ENCODE data around the gene DUSP1. TPM values are rescaled to one million over a fixed set of nuclear protein-coding genes. Genes with fewer than 3 reads are reported as not detected.

DUSP1 gene
- total and polyA plus RNA-seq, 2 of the 13 experiments (the other 11 are each of a cell fraction or from before 2014, with no cell fraction given), result 27.1 to 55.5 TPM

- TF ChIP-seq ZNF234 (CRISPR knock-in tag; conservative IDR thresholded peaks at IDR 0.05), result no peak
- peak; percentile 89; the same call in 1 of the 2 replicates for TF ChIP-seq ATM (IDR thresholded peaks at IDR 0.05; ENCODE audit: borderline replicate concordance)
- TF ChIP-seq CTCF (CRISPR knock-in tag; IDR thresholded peaks at IDR 0.05), result peak; percentile 22; the same call in 1 of the 2 replicates
- TF ChIP-seq ZNF567 (CRISPR knock-in tag; IDR thresholded peaks at IDR 0.05; ENCODE audit: borderline replicate concordance), result no peak
- TF ChIP-seq KLF11 (CRISPR knock-in tag; IDR thresholded peaks at IDR 0.05), result no peak
- peak; percentile 43; the same call in 1 of the 2 replicates for TF ChIP-seq SKIL (CRISPR knock-in tag; IDR thresholded peaks at IDR 0.05; ENCODE audit: borderline replicate concordance)
- TF ChIP-seq MAFF (IDR thresholded peaks at IDR 0.05; ENCODE audit: low read depth, low read length), result peak; percentile 84
- TF ChIP-seq ZUFSP (CRISPR knock-in tag; IDR thresholded peaks at IDR 0.05; ENCODE audit: borderline replicate concordance), result no peak
- TF ChIP-seq ZNF709 (CRISPR knock-in tag; IDR thresholded peaks at IDR 0.05), result no peak
- peak; percentile 71 for TF ChIP-seq XRCC5 (optimal IDR thresholded peaks at IDR 0.05; ENCODE audit: low read length)
- peak; percentile 74 for TF ChIP-seq ZNF501 (CRISPR knock-in tag; IDR thresholded peaks at IDR 0.05)
- peak; percentile 18; the same call in 1 of the 2 replicates for TF ChIP-seq CEBPZ (IDR thresholded peaks at IDR 0.05; ENCODE audit: low read length)
- no peak for TF ChIP-seq ZNF737 (CRISPR knock-in tag; IDR thresholded peaks at IDR 0.05; ENCODE audit: borderline replicate concordance)
- 0 out of 2 replicates have a peak, but pooled peaks have one; percentile 24 for TF ChIP-seq ZNF607 (CRISPR knock-in tag; IDR thresholded peaks at IDR 0.05; ENCODE audit: borderline replicate concordance)
- TF ChIP-seq HHEX (CRISPR knock-in tag; IDR thresholded peaks at IDR 0.05), result no peak
- TF ChIP-seq ATF3 (CRISPR knock-in tag; IDR thresholded peaks at IDR 0.05), result peak; percentile 83
- no peak for TF ChIP-seq FOXA1 (IDR thresholded peaks at IDR 0.05)
- TF ChIP-seq FOXA1 (CRISPR knock-in tag; IDR thresholded peaks at IDR 0.05), result 0 out of 2 replicates have a peak, but pooled peaks have one; percentile 28
- 0 out of 2 replicates have a peak, but pooled peaks have one; percentile 44 for TF ChIP-seq CCDC6 (CRISPR knock-in tag; IDR thresholded peaks at IDR 0.05)
- TF ChIP-seq ZNF816 (CRISPR knock-in tag; IDR thresholded peaks at IDR 0.05; ENCODE audit: borderline replicate concordance), result 0 out of 2 replicates have a peak, but pooled peaks have one; percentile 42
These were observed 5.9 kb downstream of the DUSP1 start (continued) for GRCh38 chr5:172764861-172765765.
